WTC11 (cell line): ENCODE measurements around the gene TLX1. TPM values are rescaled to one million over a fixed set of nuclear protein-coding genes. Genes with fewer than 3 reads are reported as not detected.

Source experiments
- ATAC-seq: fragments of 200-7000 bp; cut with Tn5 transposase; 2 replicates; pipeline ENCODE4 v1.10.0; 2021; ENCODE audit warnings: mild to moderate bottlenecking, moderate library complexity
- CTCF ChIA-PET: fragments of 300-600 bp; sonication (Branson Sonifier 250); formaldehyde crosslinking; loops from one replicate; lab custom pipeline; 2021; ENCODE audit warnings: antibody characterized with exemption; lab: Charles Lee
- POLR2A ChIA-PET: fragments of 350-600 bp; sonication (Branson Sonifier 250); formaldehyde crosslinking; loops from one replicate; lab custom pipeline; 2021; ENCODE audit warnings: antibody characterized with exemption; lab: Charles Lee
- DNase-seq: peaks from one replicate; pipeline ENCODE4 v3.0.0; 2021; ENCODE audit warnings: low spot score
- H3K27ac Mint-ChIP-seq: 2 replicates; pipeline ENCODE4 v1.8.0; 2021; ENCODE audit warnings: mixed read lengths
- H3K27me3 Mint-ChIP-seq: 2 replicates; pipeline ENCODE4 v1.8.0; 2021; ENCODE audit warnings: low read depth, mild to moderate bottlenecking, moderate library complexity, mixed read lengths
- H3K36me3 Mint-ChIP-seq: 2 replicates; pipeline ENCODE4 v1.8.0; 2021; ENCODE audit warnings: mixed read lengths
- H3K4me1 Mint-ChIP-seq: 2 replicates; pipeline ENCODE4 v1.8.0; 2022; ENCODE audit warnings: mixed read lengths
- H3K4me3 Mint-ChIP-seq: 2 replicates; pipeline ENCODE4 v1.8.0; 2021; ENCODE audit warnings: mild to moderate bottlenecking, moderate library complexity, mixed read lengths
- H3K9me3 Mint-ChIP-seq: 2 replicates; pipeline ENCODE4 v1.8.0; 2021; ENCODE audit warnings: mixed read lengths
- ARID4B ChIP-seq: sonication (generic); formaldehyde crosslinking; IDR thresholded peaks from 2 replicates; pipeline ENCODE4 v1.8.0; 2023; ENCODE audit warnings: missing genetic modification reagents, mild to moderate bottlenecking, borderline replicate concordance
- E2F1 ChIP-seq: sonication (generic); formaldehyde crosslinking; IDR thresholded peaks from 2 replicates; pipeline ENCODE4 v1.8.0; 2022; ENCODE audit warnings: mild to moderate bottlenecking, missing genetic modification reagents
- ELF4 ChIP-seq: sonication (generic); formaldehyde crosslinking; IDR thresholded peaks from 2 replicates; pipeline ENCODE4 v1.8.1; 2022; ENCODE audit warnings: low read depth, mild to moderate bottlenecking, moderate library complexity, missing genetic modification reagents
- GRHL2 ChIP-seq: fragments of 250-450 bp; sonication (Bioruptor Pico); IDR thresholded peaks from 2 replicates; pipeline ENCODE4 v1.8.0; 2022; ENCODE audit warnings: mild to moderate bottlenecking, moderate library complexity; ENCODE audit not compliant: insufficient replicate concordance, severe bottlenecking
- HMGXB4 ChIP-seq: sonication (generic); formaldehyde crosslinking; IDR thresholded peaks from 2 replicates; pipeline ENCODE4 v1.8.1; 2023; ENCODE audit warnings: mild to moderate bottlenecking, moderate library complexity, missing genetic modification reagents
- IRF1 ChIP-seq: sonication (generic); formaldehyde crosslinking; IDR thresholded peaks from 2 replicates; pipeline ENCODE4 v1.8.0; 2023; ENCODE audit warnings: missing genetic modification reagents
- IRF2 ChIP-seq: sonication (generic); formaldehyde crosslinking; IDR thresholded peaks from 2 replicates; pipeline ENCODE4 v1.8.0; 2022; ENCODE audit warnings: low read depth, missing genetic modification reagents, borderline replicate concordance
- MYBL2 ChIP-seq: sonication (generic); formaldehyde crosslinking; IDR thresholded peaks from 2 replicates; pipeline ENCODE4 v1.8.1; 2023; ENCODE audit warnings: mild to moderate bottlenecking, moderate library complexity, missing genetic modification reagents
- NFATC4 ChIP-seq: fragments of 250-450 bp; sonication (Bioruptor Pico); IDR thresholded peaks from 2 replicates; pipeline ENCODE4 v1.9.0; 2021; ENCODE audit warnings: mild to moderate bottlenecking
- NFYB ChIP-seq: sonication (generic); formaldehyde crosslinking; conservative IDR thresholded peaks from 2 replicates; pipeline ENCODE4 v1.8.0; 2022; ENCODE audit warnings: low read depth, missing genetic modification reagents
- NR1H2 ChIP-seq: sonication (generic); formaldehyde crosslinking; IDR thresholded peaks from 2 replicates; pipeline ENCODE4 v1.9.0; 2021; ENCODE audit warnings: mild to moderate bottlenecking, moderate library complexity, missing genetic modification reagents
- RELA ChIP-seq: sonication (generic); formaldehyde crosslinking; IDR thresholded peaks from 2 replicates; pipeline ENCODE4 v1.8.1; 2022; ENCODE audit warnings: missing genetic modification reagents, mild to moderate bottlenecking, borderline replicate concordance
- SMAD4 ChIP-seq: sonication (generic); formaldehyde crosslinking; IDR thresholded peaks from 2 replicates; pipeline ENCODE4 v1.8.0; 2022; ENCODE audit warnings: mild to moderate bottlenecking, missing genetic modification reagents
- ZBTB21 ChIP-seq: sonication (generic); formaldehyde crosslinking; IDR thresholded peaks from 2 replicates; pipeline ENCODE4 v1.8.1; 2023; ENCODE audit warnings: mild to moderate bottlenecking, missing genetic modification reagents, borderline replicate concordance
- ZBTB43 ChIP-seq: sonication (generic); formaldehyde crosslinking; IDR thresholded peaks from 2 replicates; pipeline ENCODE4 v1.8.1; 2023; ENCODE audit warnings: mild to moderate bottlenecking, missing genetic modification reagents
- ZNF138 ChIP-seq: sonication (generic); formaldehyde crosslinking; conservative IDR thresholded peaks from 2 replicates; pipeline ENCODE4 v1.8.1; 2022; ENCODE audit warnings: mild to moderate bottlenecking, moderate library complexity, missing genetic modification reagents
- ZNF219 ChIP-seq: sonication (generic); formaldehyde crosslinking; IDR thresholded peaks from 2 replicates; pipeline ENCODE4 v1.8.0; 2023; ENCODE audit warnings: missing genetic modification reagents, mild to moderate bottlenecking, borderline replicate concordance
- ZNF423 ChIP-seq: fragments of 250-450 bp; sonication (Bioruptor Pico); IDR thresholded peaks from 2 replicates; pipeline ENCODE4 v2.1.2; 2022; ENCODE audit warnings: mild to moderate bottlenecking, moderate library complexity
- ZNF512 ChIP-seq: sonication (generic); formaldehyde crosslinking; IDR thresholded peaks from 2 replicates; pipeline ENCODE4 v1.8.1; 2022; ENCODE audit warnings: missing genetic modification reagents, borderline replicate concordance
- ZNF671 ChIP-seq: fragments of 250-450 bp; sonication (Bioruptor Pico); IDR thresholded peaks from 2 replicates; pipeline ENCODE4 v1.8.0; 2021; ENCODE audit warnings: mild to moderate bottlenecking
- total RNA-seq: library from RNA; stranded (reverse); gene quantifications from 3 replicates; pipeline ENCODE4 v1.2.3, GENCODE V29; 2021

The TLX1 gene
- total RNA-seq, 1 experiment from 2014 or later, result 4.6 TPM

- DNase-seq (no peak), ATAC-seq (no peak)
- Mint-ChIP-seq H3K36me3 (no peaks in the 10 kb centered on the region), H3K4me1 (peaks cover 22% of the 10 kb centered on the region), H3K27me3 (peaks cover 5% of the 10 kb centered on the region), H3K27ac (no peak overlapping the region), H3K9me3 (no peaks in the 10 kb centered on the region), H3K4me3 (no peak overlapping the region)
- TF ChIP-seq IRF1 (CRISPR knock-in tag) (no peak), HMGXB4 (CRISPR knock-in tag) (no peak), ARID4B (CRISPR knock-in tag) (no peak), NFATC4 (CRISPR knock-in tag) (no peak), ZNF671 (CRISPR knock-in tag) (no peak), IRF2 (CRISPR knock-in tag) (no peak), ZBTB43 (CRISPR knock-in tag) (no peak), ELF4 (CRISPR knock-in tag) (no peak), GRHL2 (CRISPR knock-in tag) (no peak)
- POLR2A ChIA-PET, result interaction anchor here (0.6 to 1.5 kb wide), 2 partner anchors 67 to 1681 kb away, joined by 4 to 10 read pairs; no protein-coding TSS in a partner anchor
- CTCF ChIA-PET, result interaction anchor here (1.1 to 10.2 kb wide), 13 partner anchors 20 to 373 kb away, joined by 3 to 509 read pairs (median 31); partner anchors contain the start of genes KAZALD1, PDZD7, SFXN3 and TLX1
Measured at GRCh38 chr10:101094121-101094879, 36.8 kb upstream of the TLX1 start.

GRCh38 chr10:101095004-101095403 is 36.1 kb upstream of the TLX1 start:
- POLR2A ChIA-PET, result interaction anchor here (1.1 to 1.9 kb wide), 6 partner anchors 16 to 67 kb away, joined by 3 to 18 read pairs (median 4); no protein-coding TSS in a partner anchor
- DNase-seq (no peak), ATAC-seq (no peak)
- TF ChIP-seq ZNF219 (CRISPR knock-in tag) (no peak), NFYB (CRISPR knock-in tag) (no peak), NR1H2 (no peak), MYBL2 (no peak), ZNF423 (CRISPR knock-in tag) (no peak), ZNF512 (no peak), RELA (CRISPR knock-in tag) (no peak), SMAD4 (no peak), ZBTB21 (CRISPR knock-in tag) (no peak), ZNF138 (CRISPR knock-in tag) (no peak), E2F1 (no peak)
- Mint-ChIP-seq H3K4me1 (peaks cover 22% of the 10 kb centered on the region), H3K36me3 (no peaks in the 10 kb centered on the region), H3K27me3 (peaks cover 8% of the 10 kb centered on the region), H3K27ac (peak overlapping the region; percentile 78; the same call in 1 of the 2 replicates), H3K4me3 (no peak overlapping the region; the same call in 1 of the 2 replicates), H3K9me3 (no peaks in the 10 kb centered on the region)
- CTCF ChIA-PET, result interaction anchor here (0.6 to 10.2 kb wide), 58 partner anchors 8 to 678 kb away, joined by 3 to 509 read pairs (median 5); partner anchors contain the start of genes KAZALD1, LBX1, MRPL43 and PDZD7
